RWPE2 (cell line): ENCODE measurements around the gene CBFA2T2.

ENCODE experiments used
- ATAC-seq: fragments of 200-7000 bp; cut with Tn5 transposase; 3 replicates; pipeline ENCODE4 v1.9.1; 2021; ENCODE audit warnings: low read depth
- DNase-seq: peaks from one replicate; pipeline ENCODE4 v3.0.0-alpha.2; 2020; ENCODE audit warnings: low spot score
- H3K27ac ChIP-seq: fragments of 450-650 bp; 2 replicates; pipeline ENCODE4 v1.5.1; 2017; ENCODE audit warnings: mild to moderate bottlenecking; ENCODE audit not compliant: poor library complexity, severe bottlenecking
- H3K27me3 ChIP-seq: fragments of 250-450 bp; sonication (Bioruptor Pico); 2 replicates; pipeline ENCODE4 v1.5.1; 2021; ENCODE audit warnings: mild to moderate bottlenecking, moderate library complexity; ENCODE audit not compliant: insufficient read depth, poor library complexity, severe bottlenecking
- H3K36me3 ChIP-seq: fragments of 250-450 bp; sonication (Bioruptor Pico); 2 replicates; pipeline ENCODE4 v1.5.1; 2020; ENCODE audit warnings: low read depth, mild to moderate bottlenecking, moderate library complexity
- H3K4me1 ChIP-seq: fragments of 250-450 bp; sonication (Bioruptor Pico); 2 replicates; pipeline ENCODE4 v1.5.1; 2021; ENCODE audit warnings: mild to moderate bottlenecking, moderate library complexity; ENCODE audit not compliant: insufficient read depth, poor library complexity, severe bottlenecking
- H3K4me3 ChIP-seq: fragments of 250-450 bp; sonication (Bioruptor Pico); 2 replicates; pipeline ENCODE4 v1.5.1; 2021; ENCODE audit warnings: mild to moderate bottlenecking, moderate library complexity; ENCODE audit not compliant: severe bottlenecking
- H3K9me3 ChIP-seq: fragments of 250-450 bp; sonication (Bioruptor Pico); 2 replicates; pipeline ENCODE4 v1.5.1; 2021; ENCODE audit warnings: mild to moderate bottlenecking, moderate library complexity; ENCODE audit not compliant: severe bottlenecking
- CTCF ChIP-seq: fragments of 450-650 bp; IDR thresholded peaks from one replicate; pipeline ENCODE4 v1.5.1; 2017; ENCODE audit warnings: mild to moderate bottlenecking, moderate library complexity; ENCODE audit not compliant: poor library complexity, severe bottlenecking

Gene CBFA2T2

DNA sequence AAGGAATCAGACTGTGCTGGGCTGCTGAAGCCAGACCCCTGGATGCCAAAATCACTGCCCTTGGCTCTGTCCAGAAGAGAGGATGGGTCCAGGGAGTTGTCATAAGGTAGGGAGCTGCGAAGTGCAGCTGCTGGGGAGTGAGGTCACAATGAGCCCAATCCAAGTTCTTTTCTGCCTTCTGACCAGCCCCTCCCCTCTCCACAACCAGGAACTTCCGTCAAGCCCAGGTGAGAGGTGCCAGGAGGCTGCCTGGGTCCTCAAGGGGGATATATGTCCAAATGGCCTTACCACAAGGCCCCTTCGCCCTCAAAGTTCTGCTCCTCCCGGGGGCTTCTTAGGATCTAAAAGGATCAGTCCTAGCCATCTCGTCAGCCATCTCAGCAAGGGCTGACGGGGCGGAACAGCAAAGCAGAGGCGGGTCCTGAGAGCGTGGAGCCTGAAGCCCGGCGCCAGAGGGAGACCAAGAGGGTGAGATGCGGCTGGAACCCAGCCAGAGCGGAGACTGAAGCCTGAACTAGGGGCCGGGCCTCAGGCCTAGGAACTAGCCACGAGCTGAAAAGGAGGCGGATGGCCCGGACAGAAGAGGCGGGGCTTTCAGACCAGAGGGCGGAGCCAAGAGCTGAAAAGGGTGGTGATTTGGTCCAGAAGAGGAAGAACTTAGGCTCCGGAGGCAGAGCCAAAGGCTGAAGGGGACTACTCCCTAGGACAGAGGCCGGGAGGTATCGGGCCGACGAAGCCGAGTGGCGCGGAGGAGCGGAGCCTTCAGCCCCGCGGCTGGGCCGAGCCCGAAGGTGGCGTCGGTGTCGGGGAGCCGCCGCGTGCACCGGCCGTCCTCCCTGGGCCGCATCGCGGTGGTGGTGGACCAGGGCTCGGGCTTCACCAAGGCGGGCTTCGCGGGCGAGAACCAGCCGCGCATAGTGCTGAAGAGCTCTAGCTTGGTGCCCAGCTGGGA is 176.7 kb downstream of the CBFA2T2 start, which contains the start of gene ACTL10:
Gene ACTL10 (plus strand): TSS at position 651 of the 952 bp plus-strand sequence. CDS start 555 bp downstream, outside the sequence.
- Histone ChIP-seq H3K36me3 (peaks cover 9% of the 10 kb centered on the region), H3K27ac (peak within 1 kb of the TSS; percentile 44), H3K9me3 (no peaks in the 10 kb centered on the region), H3K4me1 (peaks cover 3% of the 10 kb centered on the region), H3K4me3 (peak within 1 kb of the TSS; percentile 39), H3K27me3 (no peaks in the 10 kb centered on the region)
- DNase-seq, result peak; percentile 100
- peak; percentile 68 for ATAC-seq
- TF ChIP-seq CTCF, result no peak

- TF ChIP-seq CTCF, result no peak
- peaks cover 3% of the 10 kb centered on the region for H3K4me1 ChIP-seq
- H3K4me3 ChIP-seq, result peak overlapping the region; percentile 39
- H3K36me3 ChIP-seq, result peaks cover 9% of the 10 kb centered on the region
- no peak for DNase-seq
- no peaks in the 10 kb centered on the region for H3K9me3 ChIP-seq
- no peak for ATAC-seq
- H3K27ac ChIP-seq, result peak overlapping the region; percentile 44
- H3K27me3 ChIP-seq, result no peaks in the 10 kb centered on the region
Measured at GRCh38 chr20:33667245-33667675, 177.4 kb downstream of the CBFA2T2 start.

DNA sequence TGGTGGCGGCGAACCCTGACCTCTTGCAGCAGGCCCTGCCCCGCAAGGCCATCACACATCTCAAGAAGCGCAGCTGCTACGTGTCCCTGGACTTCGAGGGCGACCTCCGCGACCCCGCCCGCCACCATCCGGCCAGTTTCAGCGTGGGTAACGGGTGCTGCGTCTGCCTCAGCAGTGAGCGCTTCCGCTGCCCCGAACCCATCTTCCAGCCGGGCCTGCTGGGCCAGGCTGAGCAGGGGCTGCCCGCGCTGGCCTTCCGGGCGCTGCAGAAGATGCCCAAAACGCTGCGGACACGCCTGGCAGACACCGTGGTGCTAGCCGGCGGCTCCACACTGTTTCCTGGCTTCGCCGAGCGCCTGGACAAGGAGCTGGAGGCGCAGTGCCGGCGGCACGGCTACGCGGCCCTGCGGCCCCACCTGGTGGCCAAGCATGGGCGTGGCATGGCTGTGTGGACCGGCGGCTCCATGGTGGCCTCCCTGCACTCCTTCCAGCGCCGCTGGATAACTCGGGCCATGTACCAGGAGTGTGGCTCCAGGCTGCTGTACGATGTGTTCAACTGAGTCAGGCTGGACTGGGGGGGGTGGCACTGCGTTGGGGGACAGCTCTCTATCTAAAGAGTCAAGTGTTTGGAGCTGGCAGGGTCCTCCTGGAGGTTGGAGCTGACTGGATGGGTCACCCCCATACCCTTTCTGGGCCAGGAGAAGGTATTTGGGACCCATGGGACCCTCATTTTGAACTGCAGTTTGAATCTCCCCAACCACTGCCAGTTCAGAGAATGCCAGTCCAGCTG is 178.0 kb downstream of the CBFA2T2 start:
- peak; percentile 95 for DNase-seq
- TF ChIP-seq CTCF, result peak; percentile 100
- H3K27me3 ChIP-seq, result no peaks in the 10 kb centered on the region
- no peaks in the 10 kb centered on the region for H3K9me3 ChIP-seq
- H3K4me3 ChIP-seq, result peak overlapping the region; percentile 39
- H3K4me1 ChIP-seq, result peaks cover 3% of the 10 kb centered on the region
- H3K36me3 ChIP-seq, result peaks cover 9% of the 10 kb centered on the region
- peak; percentile 53 for ATAC-seq
- H3K27ac ChIP-seq, result peak overlapping the region; percentile 44

GRCh38 chr20:33668466-33669155 is 178.7 kb downstream of the CBFA2T2 start:
- no peak overlapping the region for H3K4me3 ChIP-seq
- peaks cover 3% of the 10 kb centered on the region for H3K4me1 ChIP-seq
- H3K36me3 ChIP-seq, result peaks cover 9% of the 10 kb centered on the region
- DNase-seq (peak; percentile 83), ATAC-seq (no peak)
- no peak for TF ChIP-seq CTCF
- H3K27me3 ChIP-seq, result no peaks in the 10 kb centered on the region
- H3K9me3 ChIP-seq, result no peaks in the 10 kb centered on the region
- H3K27ac ChIP-seq, result no peak overlapping the region
